ENCODE data around the gene NCR2.

GRCh38 chr6:41336824-41337223, 1.4 kb downstream of the NCR2 start:
- TF ChIP-seq ZNF8 (CRISPR knock-in tag; IDR thresholded peaks at IDR 0.05) = no peak
- no peak for TF ChIP-seq SNAI2 (CRISPR knock-in tag; IDR thresholded peaks at IDR 0.05)
- no peak for TF ChIP-seq GLIS3 (CRISPR knock-in tag; IDR thresholded peaks at IDR 0.05)
- no peak for TF ChIP-seq BACH2 (CRISPR knock-in tag; IDR thresholded peaks at IDR 0.05; ENCODE audit: borderline replicate concordance)
- TF ChIP-seq ZFP3 (CRISPR knock-in tag; IDR thresholded peaks at IDR 0.05) = no peak
- no peak for TF ChIP-seq TOX (CRISPR knock-in tag; IDR thresholded peaks at IDR 0.05; ENCODE audit: borderline replicate concordance)
- no peak for TF ChIP-seq CSDC2 (CRISPR knock-in tag; IDR thresholded peaks at IDR 0.05)
- no peak for TF ChIP-seq ARNTL (CRISPR knock-in tag; IDR thresholded peaks at IDR 0.05; ENCODE audit: borderline replicate concordance, low read depth)
- TF ChIP-seq ZFP30 (CRISPR knock-in tag; IDR thresholded peaks at IDR 0.05) = no peak
